DOHH2 (cell line): ENCODE data around the gene CALN1.

Source experiments
- H3F3A ChIP-seq: fragments of 200-600 bp; sonication (generic), shearing (Covaris generic); 2 replicates; pipeline ENCODE4 v1.6.0; 2016; ENCODE audit warnings: antibody characterized with exemption, mild to moderate bottlenecking; ENCODE audit not compliant: control insufficient read depth, insufficient read depth
- H3K27ac ChIP-seq: fragments of 200-600 bp; sonication (generic); 2 replicates; pipeline ENCODE4 v1.5.1; 2014; ENCODE audit warnings: low read depth, mild to moderate bottlenecking, low read length, moderate library complexity
- H3K27me3 ChIP-seq: fragments of 200-600 bp; sonication (generic); 2 replicates; pipeline ENCODE4 v1.6.1; 2014; ENCODE audit warnings: mild to moderate bottlenecking, low read length, mixed read lengths; ENCODE audit not compliant: control insufficient read depth
- H3K36me3 ChIP-seq: fragments of 200-600 bp; sonication (generic); 2 replicates; pipeline ENCODE4 v1.6.1; 2014; ENCODE audit warnings: mild to moderate bottlenecking, low read length, moderate library complexity, mixed read lengths; ENCODE audit not compliant: control insufficient read depth
- H3K4me1 ChIP-seq: fragments of 200-600 bp; sonication (generic); 2 replicates; pipeline ENCODE4 v1.6.1; 2014; ENCODE audit warnings: mild to moderate bottlenecking, low read length, mixed read lengths; ENCODE audit not compliant: control insufficient read depth
- H3K4me2 ChIP-seq: fragments of 200-600 bp; sonication (generic); 2 replicates; pipeline ENCODE4 v1.6.0; 2014; ENCODE audit warnings: mild to moderate bottlenecking, low read length, moderate library complexity
- H3K4me3 ChIP-seq: fragments of 200-600 bp; sonication (generic); 2 replicates; pipeline ENCODE4 v1.5.1; 2014; ENCODE audit warnings: mild to moderate bottlenecking, low read length, mixed read lengths
- H3K79me2 ChIP-seq: fragments of 200-600 bp; sonication (generic); 2 replicates; pipeline ENCODE4 v1.6.1; 2014; ENCODE audit warnings: mild to moderate bottlenecking, low read length, mixed read lengths; ENCODE audit not compliant: control insufficient read depth
- H3K9me2 ChIP-seq: fragments of 200-600 bp; sonication (generic); replicated peaks from 2 replicates; pipeline ENCODE4 v1.6.1; 2014; ENCODE audit warnings: mild to moderate bottlenecking, low read length, mixed read lengths; ENCODE audit not compliant: control insufficient read depth
- H3K9me3 ChIP-seq: fragments of 200-600 bp; sonication (generic); 2 replicates; pipeline ENCODE4 v1.6.1; 2014; ENCODE audit warnings: antibody characterized with exemption, low read length, mixed read lengths; ENCODE audit not compliant: control insufficient read depth, insufficient read depth
- H4K20me1 ChIP-seq: fragments of 200-600 bp; sonication (generic); 2 replicates; pipeline ENCODE4 v1.6.0; 2014; ENCODE audit warnings: low read depth, mild to moderate bottlenecking, antibody characterized with exemption, low read length, moderate library complexity; ENCODE audit not compliant: control insufficient read depth, insufficient read depth
- EZH2phosphoT487 ChIP-seq: fragments of 200-600 bp; sonication (generic); IDR thresholded peaks from 2 replicates; pipeline ENCODE4 v1.6.1; 2017; ENCODE audit warnings: borderline replicate concordance, mild to moderate bottlenecking, antibody characterized with exemption, low read length, moderate library complexity, mixed read lengths
- TF ChIP-seq, protein P1 (sequence below): fragments of 200-600 bp; sonication (generic); IDR thresholded peaks from one replicate; pipeline ENCODE4 v1.5.1; 2014; ENCODE audit warnings: antibody characterized with exemption, mild to moderate bottlenecking, low read depth, low read length; ENCODE audit not compliant: poor library complexity, severe bottlenecking

CALN1 gene

DNA sequence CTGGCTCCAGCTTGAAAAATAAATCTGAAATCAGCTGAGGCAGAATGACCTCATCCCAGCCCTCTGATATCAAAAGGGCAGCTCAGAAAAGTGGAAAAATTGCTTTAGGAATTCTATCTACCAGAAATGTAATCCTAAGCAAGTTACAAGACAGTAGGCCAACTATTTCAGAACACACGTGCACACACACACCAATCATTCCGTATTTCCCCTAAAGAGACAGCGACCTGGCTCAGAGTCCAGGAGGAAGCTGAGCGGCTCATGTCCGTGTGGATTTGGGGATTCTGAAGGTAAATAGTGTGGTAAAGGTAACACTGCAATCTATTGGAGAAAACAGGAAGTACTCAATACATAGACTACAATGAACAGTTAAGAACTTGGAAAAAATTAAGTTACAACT lies 288.2 kb downstream of the CALN1 start:
- Histone ChIP-seq H3K4me1 (no peaks in the 10 kb centered on the region), H3K9me3 (no peaks in the 10 kb centered on the region), H3K27ac (no peak overlapping the region), H4K20me1 (no peaks in the 10 kb centered on the region), H3K4me2 (no peak overlapping the region), H3F3A (no peaks in the 10 kb centered on the region), H3K27me3 (no peaks in the 10 kb centered on the region), H3K4me3 (no peak overlapping the region), H3K9me2 (no peaks in the 10 kb centered on the region), H3K79me2 (no peaks in the 10 kb centered on the region), H3K36me3 (no peaks in the 10 kb centered on the region)
- TF ChIP-seq EZH2phosphoT487: no peak
- TF ChIP-seq, protein P1, sequence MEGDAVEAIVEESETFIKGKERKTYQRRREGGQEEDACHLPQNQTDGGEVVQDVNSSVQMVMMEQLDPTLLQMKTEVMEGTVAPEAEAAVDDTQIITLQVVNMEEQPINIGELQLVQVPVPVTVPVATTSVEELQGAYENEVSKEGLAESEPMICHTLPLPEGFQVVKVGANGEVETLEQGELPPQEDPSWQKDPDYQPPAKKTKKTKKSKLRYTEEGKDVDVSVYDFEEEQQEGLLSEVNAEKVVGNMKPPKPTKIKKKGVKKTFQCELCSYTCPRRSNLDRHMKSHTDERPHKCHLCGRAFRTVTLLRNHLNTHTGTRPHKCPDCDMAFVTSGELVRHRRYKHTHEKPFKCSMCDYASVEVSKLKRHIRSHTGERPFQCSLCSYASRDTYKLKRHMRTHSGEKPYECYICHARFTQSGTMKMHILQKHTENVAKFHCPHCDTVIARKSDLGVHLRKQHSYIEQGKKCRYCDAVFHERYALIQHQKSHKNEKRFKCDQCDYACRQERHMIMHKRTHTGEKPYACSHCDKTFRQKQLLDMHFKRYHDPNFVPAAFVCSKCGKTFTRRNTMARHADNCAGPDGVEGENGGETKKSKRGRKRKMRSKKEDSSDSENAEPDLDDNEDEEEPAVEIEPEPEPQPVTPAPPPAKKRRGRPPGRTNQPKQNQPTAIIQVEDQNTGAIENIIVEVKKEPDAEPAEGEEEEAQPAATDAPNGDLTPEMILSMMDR: no peak

GRCh38 chr7:72118366-72118765 lies 293.8 kb downstream of the CALN1 start:
- no peaks in the 10 kb centered on the region for H4K20me1 ChIP-seq
- no peaks in the 10 kb centered on the region for H3K9me3 ChIP-seq
- no peaks in the 10 kb centered on the region for H3F3A ChIP-seq
- TF ChIP-seq, protein P1: no peak
- TF ChIP-seq EZH2phosphoT487: no peak
- no peaks in the 10 kb centered on the region for H3K79me2 ChIP-seq
- H3K27ac ChIP-seq: no peak overlapping the region
- H3K9me2 ChIP-seq: no peaks in the 10 kb centered on the region
- no peaks in the 10 kb centered on the region for H3K27me3 ChIP-seq
- H3K4me1 ChIP-seq: no peaks in the 10 kb centered on the region
- no peak overlapping the region for H3K4me2 ChIP-seq
- no peaks in the 10 kb centered on the region for H3K36me3 ChIP-seq
- no peak overlapping the region for H3K4me3 ChIP-seq

DNA sequence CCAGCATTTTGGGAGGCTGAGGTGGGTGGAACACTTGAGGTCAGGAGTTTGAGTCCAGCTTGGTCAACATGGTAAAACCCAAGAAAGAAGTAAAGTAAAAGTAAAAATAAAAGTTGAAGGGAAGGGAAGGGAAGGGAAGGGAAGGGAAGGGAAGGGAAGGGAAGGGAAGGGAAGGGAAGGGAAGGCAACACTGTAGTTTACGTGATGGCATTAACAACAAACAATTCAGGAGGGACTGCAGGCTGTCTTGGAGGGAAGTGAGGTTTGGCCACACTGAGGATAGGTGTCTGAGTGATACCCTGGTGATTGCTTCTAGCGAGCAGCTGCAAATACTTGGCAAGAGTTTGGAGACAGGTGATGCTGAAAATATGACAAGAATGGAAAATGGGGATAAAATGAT lies 298.0 kb downstream of the CALN1 start:
- Histone ChIP-seq H3K27ac (no peak overlapping the region), H3K4me3 (no peak overlapping the region), H3F3A (no peaks in the 10 kb centered on the region), H3K4me2 (no peak overlapping the region), H3K9me3 (peaks cover 5% of the 10 kb centered on the region; the same call in 1 of the 2 replicates), H3K36me3 (no peaks in the 10 kb centered on the region), H3K9me2 (no peaks in the 10 kb centered on the region), H3K27me3 (no peaks in the 10 kb centered on the region), H3K79me2 (no peaks in the 10 kb centered on the region), H4K20me1 (no peaks in the 10 kb centered on the region), H3K4me1 (no peaks in the 10 kb centered on the region)
- TF ChIP-seq EZH2phosphoT487: no peak
- TF ChIP-seq, protein P1: no peak

GRCh38 chr7:72112992-72113391 lies 299.1 kb downstream of the CALN1 start:
- Histone ChIP-seq H3K27me3 (no peaks in the 10 kb centered on the region), H3K4me3 (no peak overlapping the region), H3K27ac (no peak overlapping the region), H3K9me3 (peaks cover 5% of the 10 kb centered on the region; the same call in 1 of the 2 replicates), H3F3A (no peaks in the 10 kb centered on the region), H3K36me3 (no peaks in the 10 kb centered on the region), H4K20me1 (no peaks in the 10 kb centered on the region), H3K4me2 (no peak overlapping the region), H3K79me2 (no peaks in the 10 kb centered on the region), H3K9me2 (no peaks in the 10 kb centered on the region), H3K4me1 (no peaks in the 10 kb centered on the region)
- TF ChIP-seq EZH2phosphoT487: no peak
- TF ChIP-seq, protein P1: no peak
